ENCODE data around the gene ITPA. TPM values are rescaled to one million over a fixed set of nuclear protein-coding genes. Genes with fewer than 3 reads are reported as not detected.

ITPA gene
- total RNA-seq = 10 to 100 TPM; 49.6 to 53.2 (median 50.2) TPM
- 49.6 TPM for total RNA-seq (2013)

DNA sequence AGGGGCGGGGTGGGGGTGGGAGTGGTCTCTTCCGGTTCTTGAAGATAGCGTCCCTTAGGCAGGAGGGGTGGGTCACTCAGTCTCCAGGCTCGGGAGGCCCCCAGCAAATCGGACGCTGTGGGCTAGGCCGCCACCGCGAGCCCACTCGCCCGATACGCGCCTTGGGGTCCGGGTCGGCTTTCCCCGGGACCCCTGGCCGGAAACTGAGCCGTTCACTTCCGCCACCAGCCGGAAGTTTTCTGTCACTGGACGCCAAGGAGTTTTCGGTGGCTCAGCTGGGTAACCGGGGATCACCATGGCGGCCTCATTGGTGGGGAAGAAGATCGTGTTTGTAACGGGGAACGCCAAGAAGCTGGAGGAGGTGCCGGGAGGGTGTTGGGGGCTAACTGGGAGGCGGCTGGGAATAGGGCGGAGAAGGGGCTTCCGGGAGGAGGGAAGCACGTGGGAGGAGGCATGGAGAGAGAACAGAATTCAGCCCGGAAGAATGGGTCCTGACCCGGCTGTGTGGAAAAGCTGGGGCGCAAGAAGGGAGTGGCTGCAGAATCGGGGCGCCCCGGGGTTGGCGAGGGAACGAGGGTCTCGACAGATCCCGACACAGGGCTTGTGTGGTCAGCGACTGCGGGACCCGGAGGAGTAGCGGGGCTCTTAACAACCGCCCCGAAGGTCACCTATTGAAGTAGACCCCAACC is at the start of gene ITPA:
TSS of gene ITPA (plus strand) at position 242 of the 689 bp plus-strand sequence. CDS start at position 296, 54 bp downstream.
- peak within 1 kb of the TSS; percentile 83 for H3K4me3 ChIP-seq (ENCODE audit: low read length)
- peak within 1 kb of the TSS; percentile 85 for H3K27ac ChIP-seq (ENCODE audit: low read length)
- H3K9me3 ChIP-seq (ENCODE audit: control insufficient read depth, insufficient read depth, low read length) = no peaks in the 10 kb centered on the region
- ATAC-seq = peak; percentile 24 to 42 (median 40)
- Mint-ChIP-seq H3K36me3 (no peaks in the 10 kb centered on the region), H3K9me3 (no peaks in the 10 kb centered on the region), H3K4me3 (peak within 1 kb of the TSS; percentile 86), H3K27me3 (ENCODE audit: low read depth in 2 of 2) (no peaks in the 10 kb centered on the region), H3K4me1 (peaks cover 21 to 42% of the 10 kb centered on the region in 2 donors), H3K27ac (peak within 1 kb of the TSS; percentile 83 to 92)
- H3K27me3 ChIP-seq (ENCODE audit: control insufficient read depth, insufficient read depth, low read length) = no peaks in the 10 kb centered on the region
- intact Hi-C loops (cut with micrococcal nuclease) = loop anchor here (2.0 kb wide), 1 partner anchor 51 kb away; the partner anchor contains the start of genes FASTKD5 and UBOX5
- under 1% methylated on average over 48 of the region's 48 CpGs for WGBS (ENCODE audit: insufficient coverage)
- peak; percentile 51 to 75 for DNase-seq
- peaks cover 19% of the 10 kb centered on the region for H3K4me1 ChIP-seq (ENCODE audit: control insufficient read depth, insufficient read depth, low read length)
- TF ChIP-seq, protein P1, sequence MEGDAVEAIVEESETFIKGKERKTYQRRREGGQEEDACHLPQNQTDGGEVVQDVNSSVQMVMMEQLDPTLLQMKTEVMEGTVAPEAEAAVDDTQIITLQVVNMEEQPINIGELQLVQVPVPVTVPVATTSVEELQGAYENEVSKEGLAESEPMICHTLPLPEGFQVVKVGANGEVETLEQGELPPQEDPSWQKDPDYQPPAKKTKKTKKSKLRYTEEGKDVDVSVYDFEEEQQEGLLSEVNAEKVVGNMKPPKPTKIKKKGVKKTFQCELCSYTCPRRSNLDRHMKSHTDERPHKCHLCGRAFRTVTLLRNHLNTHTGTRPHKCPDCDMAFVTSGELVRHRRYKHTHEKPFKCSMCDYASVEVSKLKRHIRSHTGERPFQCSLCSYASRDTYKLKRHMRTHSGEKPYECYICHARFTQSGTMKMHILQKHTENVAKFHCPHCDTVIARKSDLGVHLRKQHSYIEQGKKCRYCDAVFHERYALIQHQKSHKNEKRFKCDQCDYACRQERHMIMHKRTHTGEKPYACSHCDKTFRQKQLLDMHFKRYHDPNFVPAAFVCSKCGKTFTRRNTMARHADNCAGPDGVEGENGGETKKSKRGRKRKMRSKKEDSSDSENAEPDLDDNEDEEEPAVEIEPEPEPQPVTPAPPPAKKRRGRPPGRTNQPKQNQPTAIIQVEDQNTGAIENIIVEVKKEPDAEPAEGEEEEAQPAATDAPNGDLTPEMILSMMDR (IDR thresholded peaks at IDR 0.05) = no peak
- H3K36me3 ChIP-seq (ENCODE audit: control insufficient read depth, insufficient read depth, low read length) = peaks cover 9% of the 10 kb centered on the region

DNA sequence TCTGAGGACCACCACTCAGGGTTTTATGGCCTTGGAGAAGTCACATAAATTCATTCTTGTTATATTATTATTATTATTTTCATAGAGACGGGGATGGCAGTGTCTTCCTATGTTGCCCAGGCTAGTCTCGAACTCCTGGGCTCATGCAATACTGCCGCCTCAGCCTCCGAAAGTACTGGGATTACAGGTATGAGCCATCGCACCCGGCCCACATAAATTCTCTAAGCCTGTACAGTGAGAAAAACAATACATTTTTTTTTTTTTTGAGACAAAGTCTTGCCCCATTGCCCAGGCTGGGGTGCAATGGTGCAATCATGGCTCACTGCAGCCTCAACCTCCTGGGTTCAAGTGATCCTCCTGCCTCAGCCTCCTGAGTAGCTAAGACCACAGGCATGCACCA is 48.9 kb upstream of the ITPA start:
- Histone ChIP-seq H3K27ac (ENCODE audit: low read length) (peak overlapping the region; percentile 80), H3K9me3 (ENCODE audit: control insufficient read depth, insufficient read depth, low read length) (no peaks in the 10 kb centered on the region), H3K4me1 (ENCODE audit: control insufficient read depth, insufficient read depth, low read length) (peaks cover 33% of the 10 kb centered on the region), H3K4me3 (ENCODE audit: low read length) (no peak overlapping the region), H3K36me3 (ENCODE audit: control insufficient read depth, insufficient read depth, low read length) (no peaks in the 10 kb centered on the region), H3K27me3 (ENCODE audit: control insufficient read depth, insufficient read depth, low read length) (no peaks in the 10 kb centered on the region)
- no peak for ATAC-seq
- TF ChIP-seq, protein P1 (IDR thresholded peaks at IDR 0.05) = no peak
- H3K36me3 Mint-ChIP-seq = no peaks in the 10 kb centered on the region
- H3K27me3 Mint-ChIP-seq (ENCODE audit: low read depth in 2 of 2) = peaks cover 0 to 7% of the 10 kb centered on the region in 2 donors
- peaks cover 42 to 43% of the 10 kb centered on the region in 2 donors for H3K4me1 Mint-ChIP-seq
- H3K9me3 Mint-ChIP-seq = no peaks in the 10 kb centered on the region
- intact Hi-C loops (cut with micrococcal nuclease) = no loop called here
- H3K27ac Mint-ChIP-seq = no peak overlapping the region
- H3K4me3 Mint-ChIP-seq = peak overlapping the region; percentile 21
- 94% methylated on average over 6 of the region's 6 CpGs for WGBS (ENCODE audit: insufficient coverage)
- DNase-seq = no peak

DNA sequence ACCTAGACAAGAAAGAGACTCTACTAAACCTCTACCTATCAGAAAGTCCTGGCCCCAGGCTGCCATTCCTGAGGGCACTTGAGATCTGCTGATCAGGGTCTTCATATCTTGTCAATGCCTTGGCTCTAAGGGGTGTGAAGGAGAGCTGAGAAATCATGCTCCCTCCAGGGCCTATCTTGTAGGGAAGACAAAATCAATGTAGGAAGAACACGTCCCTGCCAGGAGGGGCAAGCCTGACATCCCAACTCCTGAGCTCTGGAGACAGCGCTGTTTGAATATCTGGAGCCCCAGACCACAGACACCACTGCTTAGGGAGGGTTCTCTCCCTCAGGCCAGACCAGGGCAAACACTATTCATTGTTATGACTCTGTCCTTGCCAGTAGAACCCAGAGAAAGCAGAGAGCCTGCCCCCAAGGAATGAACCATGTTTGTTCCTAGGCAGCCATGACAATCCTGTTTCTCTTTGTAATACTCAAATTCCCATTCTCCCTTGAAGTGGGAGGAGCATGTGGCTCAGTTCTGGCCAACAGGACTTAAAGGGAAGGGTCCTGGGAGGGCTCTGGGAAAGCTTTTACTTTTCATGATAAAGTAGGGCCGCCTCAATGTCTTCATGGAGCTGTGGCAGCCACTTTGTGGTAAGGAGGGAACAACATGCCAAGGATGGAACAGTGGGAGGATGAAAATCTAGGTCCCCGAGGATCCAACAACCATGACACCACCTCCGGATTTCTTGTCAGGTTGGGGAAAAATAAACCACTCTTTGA is 47.8 kb upstream of the ITPA start:
- H3K27me3 ChIP-seq (ENCODE audit: control insufficient read depth, insufficient read depth, low read length) = no peaks in the 10 kb centered on the region
- H3K4me1 ChIP-seq (ENCODE audit: control insufficient read depth, insufficient read depth, low read length) = peaks cover 30% of the 10 kb centered on the region
- H3K9me3 ChIP-seq (ENCODE audit: control insufficient read depth, insufficient read depth, low read length) = no peaks in the 10 kb centered on the region
- intact Hi-C loops (cut with micrococcal nuclease) = no loop called here
- TF ChIP-seq, protein P1 (IDR thresholded peaks at IDR 0.05) = no peak
- Mint-ChIP-seq H3K27me3 (ENCODE audit: low read depth in 2 of 2) (peaks cover 0 to 11% of the 10 kb centered on the region in 2 donors), H3K4me3 (peak overlapping the region; percentile 40), H3K9me3 (no peaks in the 10 kb centered on the region), H3K36me3 (no peaks in the 10 kb centered on the region), H3K27ac (no peak overlapping the region), H3K4me1 (peaks cover 33 to 34% of the 10 kb centered on the region in 2 donors)
- no peak for ATAC-seq
- H3K4me3 ChIP-seq (ENCODE audit: low read length) = no peak overlapping the region
- WGBS (ENCODE audit: insufficient coverage) = 87% methylated on average over 5 of the region's 5 CpGs
- no peaks in the 10 kb centered on the region for H3K36me3 ChIP-seq (ENCODE audit: control insufficient read depth, insufficient read depth, low read length)
- H3K27ac ChIP-seq (ENCODE audit: low read length) = no peak overlapping the region
- DNase-seq = no peak
